Colon (tissue), 2 donors: ENCODE data around the gene EN2.

Source experiments
- FAIRE-seq: peaks from 2 replicates; lab custom pipeline; 2012; peaks lifted over from hg19 to GRCh38; lab: Jason Lieb, UNC
- donor health status: control.
- donor health status: control.

EN2 gene

DNA sequence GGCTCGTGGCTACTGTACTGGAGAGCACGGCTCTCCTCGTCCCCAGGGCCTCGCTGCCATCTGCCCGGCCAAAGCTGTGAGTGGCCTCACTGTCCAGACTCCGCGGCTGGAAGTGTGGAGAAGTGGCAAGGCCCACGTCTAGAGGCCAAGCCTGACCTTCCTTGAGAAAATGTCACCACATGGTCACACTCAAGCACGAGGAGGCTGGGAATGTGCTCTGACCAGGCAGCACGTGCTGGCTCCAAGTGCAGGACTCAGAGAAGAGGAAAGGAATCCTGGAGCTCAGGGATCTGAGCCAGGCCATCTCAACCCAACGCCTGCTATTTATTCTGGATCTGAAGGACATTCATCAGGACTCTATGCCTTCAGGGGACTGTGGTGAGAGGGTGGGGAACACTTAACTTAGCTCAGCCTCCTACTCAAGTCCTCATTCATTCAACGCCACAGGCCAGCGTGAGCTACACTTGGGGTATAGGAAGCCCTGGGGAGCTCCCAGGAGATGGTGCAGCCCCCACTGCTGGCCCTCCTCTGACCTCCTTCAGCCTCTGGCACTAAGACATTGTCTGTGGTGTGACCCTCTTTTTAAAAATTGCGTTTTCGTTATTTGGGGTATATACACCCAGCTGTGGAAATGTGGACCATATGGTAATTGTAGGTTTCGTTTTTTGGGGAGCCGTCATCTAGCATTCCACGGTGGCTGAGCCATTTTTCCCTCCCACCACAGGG, 29.0 kb downstream of the EN2 start:
- FAIRE-seq = no peak

- no peak for FAIRE-seq
Measured at GRCh38 chr7:155487509-155488482, 29.9 kb downstream of the EN2 start.

- no peak for FAIRE-seq
Measured at GRCh38 chr7:155488483-155489127, 30.7 kb downstream of the EN2 start.

DNA sequence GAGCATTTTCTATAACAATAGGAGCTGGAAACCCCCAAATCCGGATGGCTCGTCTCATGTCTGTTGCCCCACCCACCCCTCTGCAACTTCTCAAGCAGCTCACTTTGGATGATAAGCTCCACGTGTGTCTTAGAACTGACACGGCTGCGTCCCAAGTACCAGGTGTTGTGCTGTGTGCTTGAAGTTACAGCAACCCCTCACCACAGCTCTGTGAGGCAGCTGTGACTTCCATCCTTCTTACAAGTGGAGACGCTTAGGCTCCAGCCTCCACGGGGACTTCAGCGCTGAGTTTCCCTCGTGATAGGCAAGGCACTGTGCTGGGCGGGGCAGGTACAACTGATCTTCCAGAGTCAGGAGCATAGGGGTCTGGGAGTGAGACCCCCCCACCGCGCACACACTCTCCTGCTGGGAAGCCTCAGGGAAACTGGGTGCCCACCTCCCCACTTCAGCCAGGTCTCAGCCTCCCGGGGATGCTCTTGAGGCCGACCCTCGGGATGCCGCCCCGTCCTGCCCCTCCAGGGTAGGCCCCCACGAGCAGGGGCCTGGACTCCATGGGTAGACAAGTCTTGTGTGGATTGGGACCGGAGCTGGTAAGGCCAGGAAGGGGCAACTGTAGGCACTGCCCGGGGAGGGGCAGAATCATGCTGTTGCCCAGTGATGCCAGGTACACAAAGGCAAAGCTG, 31.4 kb downstream of the EN2 start:
- no peak for FAIRE-seq

DNA sequence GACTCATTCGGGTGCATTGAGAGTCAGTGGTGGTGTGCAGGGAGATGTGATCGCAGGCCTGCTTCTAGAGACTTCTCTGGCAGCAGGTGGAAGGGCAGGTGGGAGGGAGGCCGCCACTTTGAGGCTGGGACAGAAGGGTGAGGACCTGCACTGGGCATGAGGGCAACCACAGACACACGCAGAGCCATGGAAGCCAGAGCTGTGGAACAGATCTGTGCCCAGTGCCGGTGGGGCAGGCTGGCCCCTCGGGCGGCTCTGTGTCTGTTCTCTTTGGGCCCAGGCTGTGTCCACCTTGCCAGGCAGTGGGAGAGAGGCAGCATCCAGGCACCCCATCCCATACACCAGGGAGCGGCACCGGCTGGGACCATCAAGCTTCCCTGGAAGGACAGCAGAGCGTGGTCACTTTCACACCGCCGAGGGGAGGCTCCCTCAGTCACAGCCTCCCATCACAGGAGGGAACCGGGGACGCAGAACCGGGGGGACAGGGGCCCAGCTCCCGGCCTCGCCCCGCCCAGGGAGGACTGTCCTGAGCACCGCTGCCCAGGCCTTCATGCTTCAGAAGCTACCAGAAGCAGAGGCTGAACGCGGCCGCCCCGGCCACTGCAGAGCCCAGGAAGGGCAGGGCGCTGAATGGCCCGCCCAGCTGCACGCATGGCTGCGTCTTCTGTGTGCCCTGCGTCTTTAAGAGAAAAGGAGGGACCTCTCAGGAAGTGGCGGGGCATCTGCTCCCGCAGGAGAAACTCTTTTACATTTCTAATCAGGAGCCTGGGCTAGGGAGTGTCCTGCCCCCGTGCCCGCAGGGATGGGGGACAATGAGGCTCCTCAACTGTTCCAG, 32.1 kb downstream of the EN2 start:
- no peak for FAIRE-seq

- FAIRE-seq = no peak
Measured at GRCh38 chr7:155490697-155491628, 33.0 kb downstream of the EN2 start.

GRCh38 chr7:155491812-155492211, 33.9 kb downstream of the EN2 start:
- FAIRE-seq = no peak

- FAIRE-seq = no peak
Measured at GRCh38 chr7:155493744-155494538, 36.0 kb downstream of the EN2 start.

GRCh38 chr7:155494551-155494950, 36.6 kb downstream of the EN2 start:
- FAIRE-seq = no peak

- no peak for FAIRE-seq
Measured at GRCh38 chr7:155495440-155496248, 37.7 kb downstream of the EN2 start.

- FAIRE-seq = no peak
Measured at GRCh38 chr7:155496267-155497005, 38.5 kb downstream of the EN2 start.

- no peak for FAIRE-seq
Measured at GRCh38 chr7:155497149-155497901, 39.4 kb downstream of the EN2 start.

GRCh38 chr7:155505422-155505793, 47.5 kb downstream of the EN2 start:
- no peak for FAIRE-seq

DNA sequence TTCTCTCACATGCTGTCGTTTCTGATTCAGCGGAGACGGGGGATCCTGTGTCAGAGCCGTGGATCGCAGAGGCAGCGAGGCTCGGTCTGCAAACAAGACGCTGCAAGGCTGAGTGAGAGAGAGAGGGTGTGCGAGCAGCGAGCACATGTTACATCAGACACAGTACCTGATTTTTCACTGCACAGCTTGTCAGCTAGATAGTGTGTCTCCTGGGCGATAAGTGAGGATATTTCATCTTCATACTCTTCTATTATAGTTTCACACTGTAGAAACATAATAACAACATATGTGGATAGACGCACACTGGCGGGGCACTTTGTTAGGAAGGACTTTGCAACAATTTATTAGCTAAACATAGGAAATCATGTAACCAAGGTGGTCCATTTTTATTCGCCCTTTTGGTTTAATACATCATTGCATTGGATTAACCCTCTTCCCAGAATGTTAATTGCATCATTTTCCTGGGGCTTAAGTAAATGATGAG, 49.0 kb downstream of the EN2 start:
- FAIRE-seq = no peak

- FAIRE-seq = no peak
Measured at GRCh38 chr7:155507576-155507975, 49.6 kb downstream of the EN2 start.
